RWPE2 (cell line): ENCODE results near the gene PTN.

ENCODE experiments used
- ATAC-seq: fragments of 200-7000 bp; cut with Tn5 transposase; 3 replicates; pipeline ENCODE4 v1.9.1; 2021; ENCODE audit warnings: low read depth
- DNase-seq: peaks from one replicate; pipeline ENCODE4 v3.0.0-alpha.2; 2020; ENCODE audit warnings: low spot score
- H3K27ac ChIP-seq: fragments of 450-650 bp; 2 replicates; pipeline ENCODE4 v1.5.1; 2017; ENCODE audit warnings: mild to moderate bottlenecking; ENCODE audit not compliant: poor library complexity, severe bottlenecking
- H3K27me3 ChIP-seq: fragments of 250-450 bp; sonication (Bioruptor Pico); 2 replicates; pipeline ENCODE4 v1.5.1; 2021; ENCODE audit warnings: mild to moderate bottlenecking, moderate library complexity; ENCODE audit not compliant: insufficient read depth, poor library complexity, severe bottlenecking
- H3K36me3 ChIP-seq: fragments of 250-450 bp; sonication (Bioruptor Pico); 2 replicates; pipeline ENCODE4 v1.5.1; 2020; ENCODE audit warnings: low read depth, mild to moderate bottlenecking, moderate library complexity
- H3K4me1 ChIP-seq: fragments of 250-450 bp; sonication (Bioruptor Pico); 2 replicates; pipeline ENCODE4 v1.5.1; 2021; ENCODE audit warnings: mild to moderate bottlenecking, moderate library complexity; ENCODE audit not compliant: insufficient read depth, poor library complexity, severe bottlenecking
- H3K4me3 ChIP-seq: fragments of 250-450 bp; sonication (Bioruptor Pico); 2 replicates; pipeline ENCODE4 v1.5.1; 2021; ENCODE audit warnings: mild to moderate bottlenecking, moderate library complexity; ENCODE audit not compliant: severe bottlenecking
- H3K9me3 ChIP-seq: fragments of 250-450 bp; sonication (Bioruptor Pico); 2 replicates; pipeline ENCODE4 v1.5.1; 2021; ENCODE audit warnings: mild to moderate bottlenecking, moderate library complexity; ENCODE audit not compliant: severe bottlenecking
- TF ChIP-seq, protein P1 (sequence below): fragments of 450-650 bp; IDR thresholded peaks from one replicate; pipeline ENCODE4 v1.5.1; 2017; ENCODE audit warnings: mild to moderate bottlenecking, moderate library complexity; ENCODE audit not compliant: poor library complexity, severe bottlenecking

PTN gene

DNA sequence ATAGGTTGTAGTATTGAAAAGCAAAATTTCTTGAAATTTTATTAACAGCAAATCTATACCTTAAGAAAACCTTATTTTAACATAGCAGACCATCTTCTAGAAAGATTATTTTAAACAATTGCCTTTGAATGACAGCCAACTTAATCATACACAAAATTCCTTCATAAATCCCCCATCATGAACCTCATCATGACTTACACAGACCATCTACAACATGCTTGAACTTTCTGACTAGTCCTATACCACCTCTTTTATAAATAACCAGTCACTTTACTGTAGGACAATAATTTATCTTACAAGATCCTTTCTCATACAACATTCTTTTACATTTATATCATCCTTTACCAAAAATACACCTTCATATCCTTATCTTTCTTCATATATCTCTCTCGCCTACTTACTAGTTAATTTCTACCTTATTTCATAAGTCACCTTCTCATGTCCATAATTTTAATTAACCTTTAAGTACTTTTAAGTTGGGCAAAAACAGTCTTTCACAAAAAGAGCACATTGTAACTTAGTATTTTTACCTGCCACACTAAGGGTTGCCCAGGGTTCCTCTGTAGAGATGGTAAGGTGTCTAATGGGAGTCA lies 16.6 kb upstream of the PTN start:
- DNase-seq = no peak
- H3K4me1 ChIP-seq = no peaks in the 10 kb centered on the region
- no peaks in the 10 kb centered on the region for H3K27me3 ChIP-seq
- no peak overlapping the region for H3K4me3 ChIP-seq
- H3K9me3 ChIP-seq = peaks cover 15% of the 10 kb centered on the region
- H3K36me3 ChIP-seq = no peaks in the 10 kb centered on the region
- TF ChIP-seq, protein P1, sequence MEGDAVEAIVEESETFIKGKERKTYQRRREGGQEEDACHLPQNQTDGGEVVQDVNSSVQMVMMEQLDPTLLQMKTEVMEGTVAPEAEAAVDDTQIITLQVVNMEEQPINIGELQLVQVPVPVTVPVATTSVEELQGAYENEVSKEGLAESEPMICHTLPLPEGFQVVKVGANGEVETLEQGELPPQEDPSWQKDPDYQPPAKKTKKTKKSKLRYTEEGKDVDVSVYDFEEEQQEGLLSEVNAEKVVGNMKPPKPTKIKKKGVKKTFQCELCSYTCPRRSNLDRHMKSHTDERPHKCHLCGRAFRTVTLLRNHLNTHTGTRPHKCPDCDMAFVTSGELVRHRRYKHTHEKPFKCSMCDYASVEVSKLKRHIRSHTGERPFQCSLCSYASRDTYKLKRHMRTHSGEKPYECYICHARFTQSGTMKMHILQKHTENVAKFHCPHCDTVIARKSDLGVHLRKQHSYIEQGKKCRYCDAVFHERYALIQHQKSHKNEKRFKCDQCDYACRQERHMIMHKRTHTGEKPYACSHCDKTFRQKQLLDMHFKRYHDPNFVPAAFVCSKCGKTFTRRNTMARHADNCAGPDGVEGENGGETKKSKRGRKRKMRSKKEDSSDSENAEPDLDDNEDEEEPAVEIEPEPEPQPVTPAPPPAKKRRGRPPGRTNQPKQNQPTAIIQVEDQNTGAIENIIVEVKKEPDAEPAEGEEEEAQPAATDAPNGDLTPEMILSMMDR = no peak
- H3K27ac ChIP-seq = no peak overlapping the region
- ATAC-seq = no peak

- no peak overlapping the region for H3K4me3 ChIP-seq
- TF ChIP-seq, protein P1 = no peak
- H3K4me1 ChIP-seq = no peaks in the 10 kb centered on the region
- H3K27ac ChIP-seq = no peak overlapping the region
- ATAC-seq (no peak), DNase-seq (no peak)
- H3K36me3 ChIP-seq = no peaks in the 10 kb centered on the region
- peaks cover 11% of the 10 kb centered on the region for H3K9me3 ChIP-seq
- H3K27me3 ChIP-seq = peaks cover 12% of the 10 kb centered on the region
Observed at GRCh38 chr7:137354961-137355360, 11.4 kb upstream of the PTN start.

DNA sequence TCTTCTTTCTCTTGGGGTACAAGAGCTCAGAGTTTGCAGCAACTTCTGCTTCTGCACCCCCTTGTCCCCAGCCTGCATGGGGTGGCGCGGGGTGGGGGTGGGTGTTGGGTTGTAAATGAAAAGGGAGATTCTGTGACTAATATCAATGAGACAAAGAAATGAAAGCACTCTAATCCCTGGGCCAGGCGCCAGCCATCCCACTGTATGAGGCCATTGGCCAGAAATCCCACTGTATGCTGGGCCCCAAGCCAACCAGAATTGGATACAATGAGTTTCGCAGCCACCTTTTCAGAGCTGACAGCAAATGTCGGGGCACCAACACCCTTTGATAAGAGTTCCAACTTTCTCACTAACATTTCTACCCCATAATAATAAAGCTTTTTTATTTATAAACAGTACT lies 10.9 kb upstream of the PTN start:
- Histone ChIP-seq H3K9me3 (peaks cover 7% of the 10 kb centered on the region), H3K27ac (no peak overlapping the region), H3K27me3 (peaks cover 12% of the 10 kb centered on the region), H3K4me1 (no peaks in the 10 kb centered on the region), H3K4me3 (no peak overlapping the region), H3K36me3 (no peaks in the 10 kb centered on the region)
- TF ChIP-seq, protein P1 = no peak
- DNase-seq (no peak), ATAC-seq (no peak)

DNA sequence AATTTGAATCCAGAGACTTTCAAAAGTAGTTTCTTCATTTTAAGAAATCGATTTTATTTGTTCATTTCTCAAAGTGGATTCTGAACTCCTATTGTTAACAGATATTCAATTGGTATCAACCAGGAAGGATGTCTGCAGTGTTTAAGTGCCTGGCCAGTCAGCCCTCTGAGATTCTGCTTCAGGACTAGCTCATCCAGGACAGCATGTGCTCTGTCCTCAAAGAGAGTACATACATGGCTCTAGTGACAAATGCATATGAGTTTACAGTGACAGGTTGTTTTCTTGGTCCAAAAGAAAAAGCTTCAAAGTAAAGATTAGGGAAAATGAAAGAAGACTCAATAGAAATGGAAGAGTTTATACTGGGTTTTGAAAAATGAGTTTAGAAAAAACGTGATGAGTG lies 8.4 kb upstream of the PTN start:
- Histone ChIP-seq H3K4me3 (no peak overlapping the region), H3K9me3 (no peaks in the 10 kb centered on the region), H3K27me3 (peaks cover 12% of the 10 kb centered on the region), H3K27ac (no peak overlapping the region), H3K4me1 (no peaks in the 10 kb centered on the region), H3K36me3 (no peaks in the 10 kb centered on the region)
- no peak for ATAC-seq
- DNase-seq = no peak
- TF ChIP-seq, protein P1 = no peak

DNA sequence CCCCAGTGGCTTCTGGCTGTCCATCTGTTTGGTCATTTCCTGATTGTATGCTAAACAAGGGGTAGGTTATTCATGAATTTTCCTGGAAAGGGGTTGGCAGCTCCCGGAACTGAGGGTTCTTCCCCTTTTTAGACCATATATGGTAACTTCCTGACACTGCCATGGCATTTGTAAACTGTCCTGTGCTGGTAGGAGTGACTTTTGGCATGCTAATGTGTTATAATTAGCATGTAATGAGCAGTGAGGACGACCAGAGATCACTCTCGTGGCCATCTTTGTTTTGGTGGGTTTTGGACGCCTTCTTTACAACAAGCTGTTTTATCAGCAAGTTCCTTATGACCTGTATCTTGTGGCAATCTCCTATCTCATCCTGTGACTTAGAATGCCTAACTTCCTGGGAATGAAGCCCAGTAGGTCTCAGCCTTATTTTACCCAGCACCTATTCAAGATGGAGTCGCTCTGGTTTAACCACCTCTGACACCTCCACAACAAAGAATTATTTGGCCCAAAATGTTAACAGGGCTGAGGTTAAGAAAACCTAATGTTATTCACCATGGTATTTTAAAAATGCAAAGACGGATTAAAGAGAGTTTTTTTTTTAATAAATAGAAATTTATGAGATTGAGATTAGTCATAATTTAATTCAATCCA lies 2.4 kb upstream of the PTN start:
- H3K27ac ChIP-seq = no peak overlapping the region
- H3K9me3 ChIP-seq = no peaks in the 10 kb centered on the region
- no peaks in the 10 kb centered on the region for H3K4me1 ChIP-seq
- peaks cover 11% of the 10 kb centered on the region for H3K27me3 ChIP-seq
- DNase-seq (no peak), ATAC-seq (no peak)
- TF ChIP-seq, protein P1 = no peak
- H3K36me3 ChIP-seq = no peaks in the 10 kb centered on the region
- H3K4me3 ChIP-seq = no peak overlapping the region
